GM12892 (cell line): Measurements from ENCODE around the gene EML4.

ENCODE experiments used
- POLR2A ChIP-seq: IDR thresholded peaks from 2 replicates; pipeline ENCODE4 v1.6.1; 2011; ENCODE audit warnings: low read depth, low read length, control low read depth
- POLR2AphosphoS5 ChIP-seq: IDR thresholded peaks from 2 replicates; pipeline ENCODE4 v1.6.1; 2011; ENCODE audit warnings: low read depth, low read length, control low read depth
- TAF1 ChIP-seq: IDR thresholded peaks from 2 replicates; pipeline ENCODE4 v1.6.1; 2011; ENCODE audit warnings: low read depth, mild to moderate bottlenecking, control low read depth, low read length, borderline replicate concordance

- TF ChIP-seq POLR2AphosphoS5 (no peak), POLR2A (no peak), TAF1 (no peak)
These were observed 36.2 kb downstream of the EML4 start for GRCh38 chr2:42205337-42205736.
